Measurements from ENCODE around the gene HOXA3.

Gene HOXA3

GRCh38 chr7:27142580-27143022 is 9.8 kb downstream of the HOXA3 start:
- Histone ChIP-seq H3K4me1 (ENCODE audit: control insufficient read depth in 1 of 2, insufficient read depth in 1 of 2, low read depth in 1 of 2, low read length in 1 of 2) (peaks cover 3 to 4% of the 10 kb centered on the region in 2 experiments), H3K4me3 (ENCODE audit: low read depth in 1 of 2, low read length in 1 of 2) (peak overlapping the region; percentile 38 to 41)

GRCh38 chr7:27141923-27142579 is 10.3 kb downstream of the HOXA3 start:
- Histone ChIP-seq H3K27me3 (peaks cover 75% of the 10 kb centered on the region), H3K27ac (no peak overlapping the region), H3K4me1 (ENCODE audit: control insufficient read depth in 1 of 2, insufficient read depth in 1 of 2, low read depth in 1 of 2, low read length in 1 of 2) (no peaks in the 10 kb centered on the region), H3K36me3 (no peaks in the 10 kb centered on the region), H3K9me3 (no peaks in the 10 kb centered on the region), H3K4me3 (ENCODE audit: low read depth in 1 of 2, low read length in 1 of 2) (peak overlapping the region; percentile 38 to 41)
- TF ChIP-seq CTCF (IDR thresholded peaks at IDR 0.05) = no peak

More at GRCh38 chr7:27142580-27143022, 9.8 kb downstream of the HOXA3 start:
- Histone ChIP-seq H3K27me3 (peaks cover 75% of the 10 kb centered on the region), H3K27ac (peak overlapping the region; percentile 60), H3K9me3 (no peaks in the 10 kb centered on the region), H3K36me3 (no peaks in the 10 kb centered on the region)
- no peak for TF ChIP-seq CTCF (IDR thresholded peaks at IDR 0.05)

GRCh38 chr7:27141137-27141922 is 11.1 kb downstream of the HOXA3 start:
- Histone ChIP-seq H3K36me3 (no peaks in the 10 kb centered on the region), H3K27ac (no peak overlapping the region), H3K27me3 (peaks cover 75% of the 10 kb centered on the region), H3K4me1 (ENCODE audit: control insufficient read depth in 1 of 2, insufficient read depth in 1 of 2, low read depth in 1 of 2, low read length in 1 of 2) (no peaks in the 10 kb centered on the region), H3K4me3 (ENCODE audit: low read depth in 1 of 2, low read length in 1 of 2) (no peak overlapping the region), H3K9me3 (no peaks in the 10 kb centered on the region)
- TF ChIP-seq CTCF (IDR thresholded peaks at IDR 0.05) = no peak

GRCh38 chr7:27140126-27140857 is 12.1 kb downstream of the HOXA3 start:
- no peak for TF ChIP-seq CTCF (IDR thresholded peaks at IDR 0.05)

GRCh38 chr7:27139334-27140125 is 12.9 kb downstream of the HOXA3 start:
- no peak for TF ChIP-seq CTCF (IDR thresholded peaks at IDR 0.05)
- H3K36me3 ChIP-seq = no peaks in the 10 kb centered on the region
- H3K9me3 ChIP-seq = no peaks in the 10 kb centered on the region
- H3K4me1 ChIP-seq (ENCODE audit: control insufficient read depth in 1 of 2, insufficient read depth in 1 of 2, low read depth in 1 of 2, low read length in 1 of 2) = peaks cover 12 to 15% of the 10 kb centered on the region in 2 experiments
- peaks cover 69% of the 10 kb centered on the region for H3K27me3 ChIP-seq
- no peak overlapping the region for H3K4me3 ChIP-seq (ENCODE audit: low read depth in 1 of 2, low read length in 1 of 2)
- no peak overlapping the region for H3K27ac ChIP-seq

More at GRCh38 chr7:27140126-27140857, 12.1 kb downstream of the HOXA3 start:
- Histone ChIP-seq H3K27ac (no peak overlapping the region), H3K4me1 (ENCODE audit: control insufficient read depth in 1 of 2, insufficient read depth in 1 of 2, low read depth in 1 of 2, low read length in 1 of 2) (peaks cover 4 to 8% of the 10 kb centered on the region in 2 experiments), H3K9me3 (no peaks in the 10 kb centered on the region), H3K36me3 (no peaks in the 10 kb centered on the region), H3K4me3 (ENCODE audit: low read depth in 1 of 2, low read length in 1 of 2) (no peak overlapping the region), H3K27me3 (peaks cover 75% of the 10 kb centered on the region)
